GM12864 (cell line): Measurements from ENCODE around the gene ZFC3H1.

Experiments
- DNase-seq: peaks from one replicate; pipeline ENCODE4 v3.0.0-alpha.2; 2011; ENCODE audit warnings: low read depth
- H3K4me3 ChIP-seq: 2 replicates; pipeline ENCODE4 v1.5.1; 2011; ENCODE audit warnings: mild to moderate bottlenecking, low read depth, low read length, control low read depth
- TF ChIP-seq, protein P1 (sequence below): IDR thresholded peaks from 2 replicates; pipeline ENCODE4 v1.5.1; 2011; ENCODE audit warnings: low read depth, mild to moderate bottlenecking, moderate library complexity, low read length, control low read depth, inconsistent platforms; ENCODE audit errors: missing control alignments

The ZFC3H1 gene

DNA sequence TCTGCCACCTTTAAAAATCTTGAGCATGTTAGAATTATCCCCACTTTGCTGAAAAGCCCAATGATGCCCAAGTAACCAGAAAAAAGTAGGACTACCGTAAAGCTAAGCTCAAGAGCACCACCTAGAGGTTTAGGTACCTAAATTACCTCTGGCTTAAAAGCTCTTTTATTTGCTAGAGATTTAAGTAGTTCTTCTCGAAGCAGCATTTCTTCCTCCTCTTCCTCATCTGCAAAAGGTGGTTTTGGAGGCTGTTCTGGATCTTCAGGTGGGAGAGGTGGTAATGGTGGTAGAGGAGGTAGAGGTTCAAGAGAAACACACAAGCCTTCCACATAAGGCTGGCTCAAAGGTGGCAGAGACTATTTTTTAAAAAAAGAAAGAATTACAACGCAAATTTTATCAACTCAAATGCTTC lies 26.9 kb downstream of the ZFC3H1 start:
- TF ChIP-seq, protein P1, sequence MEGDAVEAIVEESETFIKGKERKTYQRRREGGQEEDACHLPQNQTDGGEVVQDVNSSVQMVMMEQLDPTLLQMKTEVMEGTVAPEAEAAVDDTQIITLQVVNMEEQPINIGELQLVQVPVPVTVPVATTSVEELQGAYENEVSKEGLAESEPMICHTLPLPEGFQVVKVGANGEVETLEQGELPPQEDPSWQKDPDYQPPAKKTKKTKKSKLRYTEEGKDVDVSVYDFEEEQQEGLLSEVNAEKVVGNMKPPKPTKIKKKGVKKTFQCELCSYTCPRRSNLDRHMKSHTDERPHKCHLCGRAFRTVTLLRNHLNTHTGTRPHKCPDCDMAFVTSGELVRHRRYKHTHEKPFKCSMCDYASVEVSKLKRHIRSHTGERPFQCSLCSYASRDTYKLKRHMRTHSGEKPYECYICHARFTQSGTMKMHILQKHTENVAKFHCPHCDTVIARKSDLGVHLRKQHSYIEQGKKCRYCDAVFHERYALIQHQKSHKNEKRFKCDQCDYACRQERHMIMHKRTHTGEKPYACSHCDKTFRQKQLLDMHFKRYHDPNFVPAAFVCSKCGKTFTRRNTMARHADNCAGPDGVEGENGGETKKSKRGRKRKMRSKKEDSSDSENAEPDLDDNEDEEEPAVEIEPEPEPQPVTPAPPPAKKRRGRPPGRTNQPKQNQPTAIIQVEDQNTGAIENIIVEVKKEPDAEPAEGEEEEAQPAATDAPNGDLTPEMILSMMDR = peak; percentile 76
- peak; percentile 30 for DNase-seq
- no peak overlapping the region for H3K4me3 ChIP-seq

DNA sequence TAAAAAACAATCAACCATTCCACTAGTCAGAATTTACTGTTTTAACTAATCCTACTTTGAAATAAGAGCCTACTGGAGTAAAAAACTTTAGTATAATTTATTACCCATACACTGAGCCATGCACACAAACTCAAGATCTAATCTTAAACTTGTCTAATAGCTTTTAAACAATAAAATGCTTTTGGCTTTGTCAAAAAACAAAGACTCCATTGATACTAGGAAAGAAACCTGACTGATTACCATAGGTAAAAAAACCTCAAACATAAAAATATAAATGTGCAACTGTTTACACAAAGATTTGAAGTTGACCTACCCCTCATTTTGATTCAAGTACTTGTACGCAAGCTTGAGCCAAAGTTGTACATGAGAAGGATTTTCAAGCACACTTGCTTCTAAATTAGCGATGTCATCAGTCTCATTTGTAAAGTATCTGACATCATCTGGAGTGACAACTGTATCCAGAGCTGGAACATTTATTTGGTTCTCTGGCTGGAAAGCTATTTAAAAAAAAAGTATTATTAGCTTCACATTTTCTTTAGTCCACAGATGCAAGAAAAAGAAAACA lies 36.1 kb downstream of the ZFC3H1 start:
- TF ChIP-seq, protein P1 = no peak
- DNase-seq = no peak
- H3K4me3 ChIP-seq = no peak overlapping the region

DNA sequence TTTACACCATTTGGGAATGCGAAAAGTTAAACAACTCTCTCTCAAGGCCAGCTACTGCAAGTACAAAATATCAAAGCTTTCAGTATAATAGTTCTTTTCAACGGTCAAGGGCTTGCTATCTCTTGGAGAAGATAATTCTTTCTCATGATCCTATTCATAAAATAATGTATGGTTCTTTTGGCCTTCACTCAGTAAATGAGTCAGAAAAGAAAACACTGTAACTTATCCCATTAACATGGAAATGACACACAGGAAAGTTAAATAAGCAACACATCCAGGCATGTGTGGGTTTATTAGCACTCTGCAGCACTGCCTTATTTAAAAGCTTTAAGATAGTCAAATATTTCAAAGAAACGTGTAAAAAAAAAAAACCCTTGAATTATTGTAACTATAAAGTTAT lies 36.9 kb downstream of the ZFC3H1 start:
- H3K4me3 ChIP-seq = no peak overlapping the region
- TF ChIP-seq, protein P1 = no peak
- DNase-seq = no peak

DNA sequence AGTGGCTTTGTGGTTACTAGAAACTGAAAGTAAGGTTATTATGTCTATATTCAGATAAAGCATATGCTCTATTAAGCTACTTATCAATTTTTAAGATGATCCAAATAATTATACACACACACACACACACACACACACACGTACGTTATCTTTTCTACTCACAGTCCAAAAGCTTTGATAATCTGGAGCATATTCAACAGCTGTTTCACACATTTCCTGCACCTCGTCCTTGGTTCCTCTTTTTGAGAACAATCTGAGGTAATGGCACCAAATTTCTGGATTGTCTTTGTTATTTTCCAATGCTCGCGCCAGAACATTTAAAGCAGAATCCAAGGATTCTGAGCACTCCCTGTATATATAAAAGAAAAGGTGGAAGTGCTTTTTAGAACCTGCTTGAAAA lies 37.5 kb downstream of the ZFC3H1 start:
- TF ChIP-seq, protein P1 = no peak
- no peak overlapping the region for H3K4me3 ChIP-seq
- DNase-seq = peak; percentile 18

DNA sequence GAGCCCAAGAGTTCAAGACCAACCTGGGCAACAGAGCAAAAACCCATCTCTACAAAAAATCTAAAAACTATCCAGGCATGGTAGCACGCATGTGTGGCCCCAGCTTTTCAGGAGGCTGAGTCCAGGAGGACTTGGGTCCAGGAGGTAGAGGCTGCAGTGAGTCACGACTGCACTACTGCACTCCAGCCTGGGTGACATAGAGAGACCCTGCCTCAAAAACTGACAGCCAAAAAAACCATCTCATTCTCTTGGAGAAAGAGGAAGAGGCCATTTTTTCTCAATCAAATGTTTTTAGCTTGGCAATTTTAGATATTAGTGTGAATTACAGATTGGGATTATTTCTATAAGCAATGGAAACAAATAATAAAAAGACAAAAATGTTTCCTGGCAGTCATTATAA lies 38.2 kb downstream of the ZFC3H1 start:
- no peak for DNase-seq
- no peak overlapping the region for H3K4me3 ChIP-seq
- TF ChIP-seq, protein P1 = no peak

DNA sequence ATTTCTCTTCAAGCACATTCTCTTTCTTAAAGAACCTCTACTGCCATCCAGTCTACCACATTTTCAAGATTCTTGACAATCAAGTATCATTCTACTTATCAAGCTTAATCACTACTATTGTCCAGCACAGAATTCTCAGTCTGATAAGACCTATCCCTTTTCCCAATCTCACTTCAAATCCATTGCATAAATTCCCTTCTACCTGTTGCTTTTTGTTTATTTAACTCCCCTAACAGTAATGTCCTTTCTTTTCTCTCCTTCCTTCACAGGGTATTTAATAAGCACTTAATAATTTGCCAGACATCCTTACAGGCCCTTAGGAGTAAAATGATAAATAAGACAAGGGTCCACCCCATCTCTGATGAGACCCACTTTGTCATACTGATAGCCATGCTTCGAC lies 41.7 kb downstream of the ZFC3H1 start:
- TF ChIP-seq, protein P1 = no peak
- no peak overlapping the region for H3K4me3 ChIP-seq
- no peak for DNase-seq

DNA sequence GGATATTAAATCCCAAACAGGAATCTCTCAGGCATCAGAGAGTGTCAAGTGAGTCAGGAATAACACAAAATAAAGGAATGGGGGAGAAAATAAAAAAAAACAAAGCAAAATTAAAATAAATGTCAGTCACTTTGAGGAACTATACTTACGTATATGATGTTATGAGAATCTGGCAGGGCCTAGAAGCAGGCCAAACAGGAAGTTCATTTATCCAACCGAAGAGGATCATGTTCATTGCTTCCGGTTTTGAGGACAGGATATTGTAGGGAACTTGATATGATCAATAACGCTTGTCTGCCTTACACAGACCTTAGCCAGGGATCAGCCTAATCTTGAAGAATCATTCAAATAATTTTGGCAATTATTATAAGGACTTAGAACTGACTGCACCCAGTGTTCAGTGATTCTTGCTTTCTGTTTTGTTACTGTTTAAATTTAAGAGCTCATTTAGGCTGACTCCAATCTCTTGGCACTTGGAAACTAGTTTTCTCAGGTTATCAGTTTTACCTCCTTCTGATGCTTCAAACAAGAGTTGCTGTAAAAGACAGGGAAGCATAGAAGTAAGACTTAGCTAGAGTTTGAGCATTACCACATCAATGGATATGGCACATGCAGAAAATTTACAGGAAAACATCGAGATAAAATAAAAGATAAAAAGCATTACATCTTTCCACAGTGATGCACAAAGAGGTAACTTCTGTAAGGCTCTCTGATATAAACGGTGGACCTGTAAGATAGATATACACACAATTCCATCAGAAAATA lies 53.4 kb downstream of the ZFC3H1 start:
- H3K4me3 ChIP-seq = no peak overlapping the region
- DNase-seq = no peak
- TF ChIP-seq, protein P1 = no peak
